Urothelium cell line (cell line): ENCODE measurements around the gene OR10J1.
"Not testable (repeated sequence)": the region's sequence is repeated elsewhere in the genome, so short reads cannot be mapped to it uniquely, and the experiment has no call there.

ENCODE experiments used
- DNase-seq: peaks from one replicate; pipeline ENCODE4 v3.0.0; 2011; ENCODE audit warnings: low spot score, mixed read lengths
- FAIRE-seq: peaks from 2 replicates; lab custom pipeline; 2011; peaks lifted over from hg19 to GRCh38; lab: Jason Lieb, UNC

OR10J1 gene, protein sequence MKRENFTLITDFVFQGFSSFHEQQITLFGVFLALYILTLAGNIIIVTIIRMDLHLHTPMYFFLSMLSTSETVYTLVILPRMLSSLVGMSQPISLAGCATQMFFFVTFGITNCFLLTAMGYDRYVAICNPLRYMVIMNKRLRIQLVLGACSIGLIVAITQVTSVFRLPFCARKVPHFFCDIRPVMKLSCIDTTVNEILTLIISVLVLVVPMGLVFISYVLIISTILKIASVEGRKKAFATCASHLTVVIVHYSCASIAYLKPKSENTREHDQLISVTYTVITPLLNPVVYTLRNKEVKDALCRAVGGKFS

DNA sequence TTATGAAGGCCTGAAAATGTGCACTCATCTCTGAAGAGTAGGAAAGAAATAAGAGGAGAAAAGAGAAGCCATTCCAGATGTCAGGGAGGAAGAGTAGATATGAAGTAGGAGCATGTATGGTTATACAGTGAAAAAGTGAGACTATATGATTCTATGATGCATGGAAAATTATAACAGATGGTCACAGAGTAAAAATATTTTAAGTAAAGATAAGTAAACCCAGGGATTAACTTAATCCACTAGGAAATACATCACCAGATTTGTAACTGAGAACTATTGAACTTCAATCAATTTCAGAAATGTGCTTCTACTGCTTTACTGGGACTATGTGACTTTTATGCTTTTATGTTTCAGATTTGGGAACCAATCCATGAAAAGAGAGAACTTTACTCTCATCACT lies at the start of gene OR10J1:
Gene OR10J1, plus strand, starts transcription at position 301 of the 400 bp plus-strand sequence. Its CDS starts 70 bp downstream, at position 371.
- FAIRE-seq (no peak), DNase-seq (no peak)

DNA sequence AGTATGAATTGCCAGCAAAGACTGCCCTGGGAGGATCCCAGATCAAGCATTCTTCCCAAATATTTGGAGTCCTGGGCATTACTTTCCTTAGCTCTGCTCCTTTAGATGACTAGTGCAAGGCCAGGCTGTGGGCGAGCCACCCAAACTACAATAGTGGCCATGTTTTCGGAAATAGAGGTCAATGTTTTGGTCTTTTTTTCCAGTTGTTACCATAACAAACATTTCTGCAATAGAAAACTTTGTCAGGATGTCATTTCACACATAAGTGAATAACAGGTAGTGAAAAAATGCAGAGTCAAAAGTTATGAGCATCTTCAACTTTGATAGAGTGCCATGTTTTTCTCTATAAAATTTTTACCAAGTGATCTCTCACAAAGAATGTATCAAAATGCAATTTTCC lies 32.7 kb upstream of the OR10J1 start:
- no peak for FAIRE-seq
- DNase-seq, result no peak

DNA sequence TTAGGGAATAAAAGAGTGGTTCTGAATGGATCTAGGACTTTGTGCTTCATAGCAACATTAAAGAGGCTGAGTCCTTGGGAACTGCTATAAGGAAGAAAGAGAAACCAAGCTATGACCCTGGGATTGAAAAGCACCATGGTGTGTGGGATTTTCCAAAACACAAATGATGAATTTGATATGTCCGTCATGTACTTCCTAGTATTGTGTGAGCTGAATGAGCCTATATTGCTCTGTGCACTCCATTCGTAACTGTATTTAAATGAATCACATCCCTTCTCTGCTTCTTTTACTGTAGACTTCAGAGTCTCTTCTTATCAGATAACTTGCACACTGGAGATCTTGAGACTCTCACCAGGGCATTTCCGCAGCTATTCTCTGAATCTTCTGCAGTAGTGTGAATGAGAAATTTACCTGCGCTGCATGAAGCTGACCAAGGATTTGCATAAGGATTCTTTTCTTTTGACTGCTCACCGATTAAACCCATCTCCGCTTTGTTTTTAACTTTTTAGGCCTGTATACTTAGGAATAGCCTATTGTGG lies 30.6 kb upstream of the OR10J1 start:
- FAIRE-seq, result no peak
- no peak for DNase-seq

DNA sequence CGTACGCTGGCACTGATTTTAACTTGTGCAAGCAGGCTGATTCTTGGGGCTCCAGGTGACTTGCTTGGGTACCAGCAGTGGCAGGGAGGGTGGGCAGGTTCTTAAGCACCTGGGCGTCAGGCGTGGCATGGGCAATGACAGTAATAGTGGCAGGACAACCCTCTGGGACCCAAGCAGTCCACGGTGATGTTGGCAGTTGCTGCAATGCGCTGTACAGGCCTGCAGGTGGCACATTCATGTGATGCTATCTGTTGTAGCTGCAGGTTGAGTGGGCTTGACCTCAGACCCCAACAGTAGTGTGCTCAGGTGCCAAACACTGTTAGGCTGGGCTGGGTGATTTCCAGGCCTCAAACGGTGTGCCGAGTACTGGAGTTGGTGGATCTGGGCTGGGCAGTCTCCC lies 17.7 kb upstream of the OR10J1 start:
- DNase-seq (no peak), FAIRE-seq (peak; percentile 5)

DNA sequence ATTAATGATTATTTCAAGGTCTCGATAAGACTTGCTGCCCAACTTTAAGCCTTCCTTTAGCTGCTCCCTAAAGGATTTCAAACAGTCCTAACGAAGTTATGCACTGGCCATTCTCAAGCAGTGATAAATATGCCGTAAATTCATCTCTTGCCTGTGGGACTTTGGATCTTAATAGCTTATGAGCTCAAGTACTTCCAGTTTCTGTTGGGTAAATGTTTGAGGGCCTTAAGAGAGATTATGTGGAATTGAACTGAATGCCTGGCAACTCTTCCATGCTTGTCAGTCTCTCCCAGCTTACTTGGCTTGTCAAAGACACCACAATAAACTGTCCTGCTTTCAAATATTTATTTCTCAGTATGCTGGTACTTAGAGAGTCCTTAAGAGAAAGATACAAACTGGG lies 11.0 kb upstream of the OR10J1 start:
- peak; percentile 46 for FAIRE-seq
- DNase-seq, result no peak

DNA sequence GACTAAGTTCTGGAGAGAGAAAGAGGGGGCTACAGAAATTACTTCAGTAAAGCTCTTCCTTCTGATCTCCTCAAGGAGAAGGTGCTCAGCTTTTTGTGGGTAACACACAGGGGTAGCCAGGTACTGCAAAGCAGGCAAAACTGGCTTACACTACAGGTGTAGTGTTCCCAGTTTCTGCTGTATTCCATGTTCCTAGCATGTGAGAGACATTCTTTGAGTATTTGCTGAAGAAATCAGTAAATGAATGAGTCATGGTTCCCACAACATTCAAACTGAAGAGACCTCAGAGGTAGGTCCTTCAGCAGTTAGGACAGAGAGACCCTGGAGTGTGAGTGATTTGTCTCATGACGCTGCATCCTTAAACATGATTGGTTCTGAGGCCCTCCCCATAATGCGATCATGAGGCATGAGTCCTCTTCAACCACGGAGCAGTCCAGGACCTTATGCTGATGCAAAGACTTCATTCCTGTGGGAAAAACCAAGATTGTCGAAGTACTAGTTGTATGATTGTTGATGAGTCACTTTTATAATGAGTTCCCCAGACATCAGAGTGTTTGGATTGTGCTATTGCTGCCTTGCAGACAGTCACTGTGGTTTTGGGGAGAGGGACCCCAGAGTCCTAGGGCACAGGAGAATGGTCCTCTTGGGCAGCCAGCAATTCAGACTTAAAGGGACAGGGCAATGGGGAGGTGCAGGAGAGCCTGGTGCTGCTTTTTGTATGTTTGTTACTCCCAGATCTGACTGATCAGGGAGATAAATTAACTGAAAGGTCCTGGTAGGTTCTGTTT lies 10.3 kb upstream of the OR10J1 start:
- DNase-seq (peak; percentile 64), FAIRE-seq (no peak)

DNA sequence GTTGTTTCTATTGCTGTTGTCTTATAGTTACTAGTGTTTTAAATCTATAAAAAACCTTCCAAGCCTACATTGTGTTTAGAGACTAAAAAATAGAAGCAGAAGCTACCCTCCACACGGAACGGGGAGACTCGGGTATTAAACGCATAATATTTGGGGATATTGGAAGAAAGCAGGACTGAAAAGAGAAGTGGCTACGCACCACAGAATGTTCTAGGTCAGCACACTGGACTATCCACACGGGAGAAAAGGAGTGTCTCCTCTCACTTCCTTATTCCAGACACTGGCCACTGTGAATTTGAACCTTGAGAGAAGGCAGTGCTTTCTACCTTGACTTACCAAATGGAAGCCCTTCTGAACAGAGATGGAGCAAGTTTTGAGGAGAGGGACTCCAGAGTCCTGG lies 8.5 kb upstream of the OR10J1 start:
- FAIRE-seq (no peak), DNase-seq (no peak)

DNA sequence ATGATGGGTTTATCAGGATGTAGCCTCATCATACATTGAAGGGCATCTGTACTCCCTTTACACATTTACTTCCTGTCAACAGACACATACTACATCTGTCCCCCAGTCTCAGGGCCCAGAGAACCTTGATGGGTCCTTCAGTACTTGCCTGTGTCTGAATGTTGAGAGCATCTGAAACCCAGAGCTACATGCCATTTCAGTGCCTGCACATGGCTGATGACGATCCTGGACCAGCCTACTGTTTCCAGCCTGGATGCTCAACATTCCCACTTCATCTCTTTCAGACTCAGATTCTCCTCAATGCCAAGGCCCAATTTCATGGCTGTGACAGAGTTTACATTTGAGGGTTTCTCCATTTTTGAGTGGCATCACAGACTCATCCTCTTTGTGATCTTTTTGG lies 7.6 kb upstream of the OR10J1 start, which contains the start of gene OR10J4:
Gene OR10J4, plus strand, starts transcription at position 301 of the 400 bp plus-strand sequence.
- no peak for FAIRE-seq

DNA sequence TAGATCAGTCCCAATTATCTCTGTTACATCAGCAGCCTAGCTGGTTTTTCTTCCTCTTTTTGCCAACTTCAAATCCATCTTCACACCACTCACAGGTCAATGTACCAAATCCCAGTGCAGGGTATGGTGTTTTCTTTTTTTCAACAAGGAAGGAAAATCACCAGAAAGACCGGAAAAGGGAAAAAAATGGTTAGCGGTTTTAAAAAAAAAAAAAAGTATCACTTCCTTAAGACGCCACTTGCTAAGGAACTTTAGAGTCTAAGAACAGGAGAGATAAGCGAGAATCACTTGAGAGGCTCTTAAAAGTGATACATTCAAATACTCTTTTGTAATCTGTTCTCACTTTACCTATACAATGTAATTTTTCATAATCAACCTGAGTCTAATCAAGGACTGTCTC lies 3.1 kb upstream of the OR10J1 start:
- FAIRE-seq, result no peak

More for the DNA sequence above, 7.6 kb upstream of the OR10J1 start, which contains the start of gene OR10J4:
- no peak for DNase-seq

DNA sequence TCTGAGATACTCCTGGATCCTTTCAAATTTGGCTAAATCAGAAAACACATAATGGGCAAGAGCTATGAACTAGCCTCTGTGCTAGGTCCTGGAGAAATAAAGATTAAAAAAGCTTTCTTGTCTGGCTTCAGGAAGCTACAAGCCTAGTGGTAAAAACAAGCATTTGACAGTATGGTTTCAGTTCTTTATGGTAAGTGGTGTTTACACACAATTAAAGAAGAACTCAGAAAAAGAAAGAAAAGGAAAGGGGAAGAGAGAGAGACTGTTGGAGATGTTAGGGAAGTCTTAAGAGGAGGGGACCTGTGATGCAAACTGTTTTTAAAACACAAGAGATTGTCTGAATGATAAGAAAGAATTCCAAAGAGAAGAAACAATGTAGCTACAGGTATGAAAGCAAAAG lies 1.8 kb downstream of the OR10J1 start:
- FAIRE-seq, result no peak
- DNase-seq, result no peak

More for the DNA sequence above, 3.1 kb upstream of the OR10J1 start:
- DNase-seq, result no peak

DNA sequence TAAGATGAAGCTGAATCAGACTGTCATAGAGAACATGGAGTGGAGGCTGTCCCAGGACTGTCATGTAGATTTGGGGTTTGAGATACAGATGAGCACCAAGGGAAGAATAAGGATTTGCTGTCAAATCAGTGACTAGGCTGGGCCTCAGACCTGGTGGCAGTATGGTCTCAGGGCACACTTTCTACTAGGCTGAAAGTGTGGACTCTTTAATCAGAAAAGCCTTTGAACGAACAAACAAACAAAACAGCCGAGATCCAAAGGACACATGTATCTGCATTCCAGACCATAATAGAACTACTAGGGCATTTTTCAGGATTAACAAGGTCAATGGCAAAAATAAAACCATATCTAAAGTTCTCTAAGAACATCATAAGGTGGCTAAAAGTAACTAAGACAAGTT lies 2.9 kb downstream of the OR10J1 start:
- FAIRE-seq (no peak), DNase-seq (no peak)

DNA sequence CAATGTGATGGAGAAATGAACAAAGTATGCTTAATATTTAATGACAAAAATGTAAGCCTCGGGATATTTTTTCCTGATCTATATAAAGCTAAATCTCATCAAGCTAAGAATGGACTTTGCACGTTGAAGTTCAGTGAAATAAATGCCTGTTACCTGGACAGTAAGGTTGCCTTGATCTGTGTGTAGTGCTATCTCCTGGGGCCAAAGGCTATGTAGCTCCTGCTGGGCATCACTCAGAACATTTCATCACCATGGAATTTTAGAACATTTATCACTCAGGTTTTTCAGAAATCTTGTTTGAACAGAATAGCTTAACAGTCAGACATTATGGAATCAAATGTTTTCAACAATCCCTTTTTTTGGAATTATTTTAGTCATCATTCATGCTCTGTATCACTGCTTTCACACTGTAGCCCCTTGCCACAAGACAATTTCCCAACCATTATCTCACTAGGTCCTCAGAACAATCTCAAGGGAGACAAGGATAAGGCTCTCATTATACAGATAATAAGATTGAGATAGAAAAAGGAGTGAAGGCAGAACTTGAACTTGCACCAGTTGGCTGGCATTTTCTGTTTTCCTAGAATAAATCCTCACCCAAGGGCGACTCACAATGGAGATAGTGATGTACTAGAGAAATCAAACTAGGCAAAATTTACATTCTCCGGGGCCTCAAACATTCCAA lies 3.7 kb downstream of the OR10J1 start:
- no peak for FAIRE-seq
- DNase-seq, result no peak

DNA sequence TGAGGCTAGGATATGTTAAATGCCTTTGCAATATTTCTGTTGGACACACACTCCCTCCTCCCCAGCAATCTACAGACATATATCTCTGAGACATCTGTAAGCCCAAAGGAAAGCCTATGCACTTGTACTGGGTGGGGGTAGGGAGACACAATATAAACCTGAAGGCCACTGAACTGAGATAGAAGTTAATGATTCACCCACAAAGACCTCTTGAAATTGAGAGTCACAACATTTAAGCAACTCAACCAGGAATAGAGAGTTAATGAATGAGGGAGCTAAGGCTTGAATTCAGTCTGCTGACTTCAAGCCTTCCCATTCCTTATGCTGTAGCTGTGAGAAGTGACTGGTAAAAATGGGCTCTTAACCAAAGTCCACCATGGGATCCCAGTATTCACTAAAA lies 5.0 kb downstream of the OR10J1 start:
- DNase-seq (no peak), FAIRE-seq (no peak)

DNA sequence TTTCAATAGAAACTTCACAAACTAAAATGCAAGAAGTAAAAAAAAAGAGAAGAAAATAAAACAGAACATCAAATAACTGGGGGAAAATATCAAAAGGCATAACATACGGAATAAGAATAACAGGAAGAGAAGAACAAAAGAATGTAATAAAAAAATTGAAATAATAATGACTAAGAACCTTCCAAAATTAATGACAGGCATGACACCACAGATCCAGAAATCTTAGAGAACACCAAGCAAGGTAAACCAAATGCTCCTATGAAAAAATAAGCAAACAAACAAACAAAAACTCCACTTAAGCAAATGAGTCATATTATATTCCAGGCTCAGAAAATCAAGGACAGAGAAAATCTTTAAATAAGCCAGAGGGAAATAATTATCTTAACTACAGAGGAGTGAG lies 8.7 kb downstream of the OR10J1 start:
- FAIRE-seq (no peak), DNase-seq (no peak)

DNA sequence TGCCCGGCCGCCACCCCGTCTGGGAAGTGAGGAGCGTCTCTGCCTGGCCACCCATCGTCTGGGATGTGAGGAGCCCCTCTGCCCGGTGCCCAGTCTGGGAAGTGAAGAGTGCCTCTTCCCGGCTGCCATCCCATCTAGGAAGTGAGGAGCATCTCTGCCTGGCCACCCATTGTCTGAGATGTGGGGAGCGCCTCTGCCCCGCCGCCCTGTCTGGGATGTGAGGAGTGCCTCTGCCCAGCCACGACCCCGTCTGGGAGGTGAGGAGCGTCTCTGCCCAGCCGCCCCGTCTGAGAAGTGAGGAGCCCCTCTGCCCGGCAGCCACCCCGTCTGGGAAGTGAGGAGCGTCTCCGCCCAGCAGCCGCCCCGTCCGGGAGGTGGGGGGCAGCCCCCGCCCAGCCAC lies 10.1 kb downstream of the OR10J1 start:
- FAIRE-seq, DNase-seq: not testable (repeated sequence)

DNA sequence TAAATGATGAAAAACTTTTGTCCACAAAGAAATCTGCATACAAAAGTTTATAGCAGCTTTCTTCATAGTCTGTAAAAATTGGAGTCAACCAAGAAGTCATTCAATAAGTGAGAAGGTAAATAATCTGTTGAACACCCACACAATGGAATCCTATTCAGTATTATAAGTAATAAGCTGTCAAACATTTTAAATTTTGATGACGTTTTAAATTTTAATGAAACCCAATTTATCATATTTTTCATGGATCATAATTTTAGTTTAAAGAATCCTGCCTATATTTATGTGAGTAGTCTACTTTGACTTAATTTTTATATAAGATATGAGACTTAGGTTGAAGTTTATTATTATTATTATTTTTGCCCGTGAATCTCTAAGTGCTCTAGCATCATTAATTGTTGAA lies 20.0 kb downstream of the OR10J1 start:
- no peak for DNase-seq
- FAIRE-seq, result no peak

DNA sequence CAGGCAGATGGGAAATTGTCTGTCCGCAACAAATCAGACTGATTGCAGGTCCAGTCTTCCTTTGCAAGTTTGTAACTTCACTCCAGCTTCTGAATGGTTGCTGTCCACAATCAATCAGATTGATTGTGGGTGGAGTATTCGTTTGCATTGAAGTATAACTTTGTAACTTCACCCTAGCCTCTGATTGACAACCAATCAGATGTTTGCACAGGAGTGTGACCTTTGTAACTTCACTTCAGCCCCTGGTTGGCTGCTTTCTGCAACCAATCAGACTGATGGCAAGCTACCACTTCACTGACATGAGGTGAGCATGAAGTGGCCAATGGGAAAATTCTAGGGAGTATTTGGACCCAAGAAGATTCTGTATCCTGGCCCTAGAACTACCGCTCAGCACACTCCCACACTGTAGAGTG lies 25.7 kb downstream of the OR10J1 start:
- DNase-seq, result no peak
- FAIRE-seq, result no peak

DNA sequence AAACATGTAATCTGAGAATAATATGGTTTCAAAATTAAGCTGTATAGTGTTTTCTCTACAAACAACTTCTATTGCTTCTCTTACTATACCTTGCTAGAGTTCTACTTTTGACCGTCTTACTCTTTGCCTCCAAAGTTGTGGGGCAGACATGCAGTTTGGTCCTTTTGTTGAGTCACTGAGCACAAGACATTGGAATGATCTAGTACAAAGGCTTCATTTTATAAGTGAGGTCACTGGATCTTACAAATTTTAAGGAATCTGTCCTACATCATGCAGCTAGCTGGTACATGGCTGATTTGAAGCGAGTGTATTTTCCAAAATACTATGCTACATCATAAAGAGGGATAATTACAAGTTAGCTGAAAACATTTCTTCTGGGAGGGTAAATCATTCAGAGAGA lies 28.8 kb downstream of the OR10J1 start:
- FAIRE-seq, result no peak
- DNase-seq, result no peak

DNA sequence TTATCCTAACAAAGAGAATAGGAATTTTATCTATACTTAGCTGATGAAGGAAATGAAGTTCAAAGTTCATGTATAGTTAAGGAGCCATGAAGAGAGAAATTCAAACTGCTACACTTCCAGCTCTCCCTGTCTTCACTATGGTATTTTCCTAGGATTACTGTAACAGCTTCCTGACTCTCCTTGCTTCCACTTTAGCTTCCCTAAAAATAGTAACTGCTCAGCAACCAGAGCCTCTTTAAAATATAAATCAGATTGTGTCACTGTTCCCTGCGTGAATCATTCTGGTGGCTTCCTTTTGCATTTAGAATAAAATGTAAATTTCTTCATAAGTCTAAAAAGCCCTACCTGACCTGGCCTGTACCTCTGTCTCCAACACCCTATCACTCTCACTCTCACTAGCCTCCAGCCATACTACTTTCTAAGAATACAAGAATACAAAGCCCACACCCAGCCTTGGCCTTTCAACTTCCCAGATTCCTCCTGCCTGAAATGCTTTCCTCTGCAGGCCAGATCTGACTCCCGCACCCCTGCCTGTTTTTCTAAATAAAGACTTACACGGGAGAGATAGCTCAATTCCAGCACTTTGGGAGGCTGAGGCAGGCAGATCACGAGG lies 30.5 kb downstream of the OR10J1 start:
- FAIRE-seq (no peak), DNase-seq (no peak)

DNA sequence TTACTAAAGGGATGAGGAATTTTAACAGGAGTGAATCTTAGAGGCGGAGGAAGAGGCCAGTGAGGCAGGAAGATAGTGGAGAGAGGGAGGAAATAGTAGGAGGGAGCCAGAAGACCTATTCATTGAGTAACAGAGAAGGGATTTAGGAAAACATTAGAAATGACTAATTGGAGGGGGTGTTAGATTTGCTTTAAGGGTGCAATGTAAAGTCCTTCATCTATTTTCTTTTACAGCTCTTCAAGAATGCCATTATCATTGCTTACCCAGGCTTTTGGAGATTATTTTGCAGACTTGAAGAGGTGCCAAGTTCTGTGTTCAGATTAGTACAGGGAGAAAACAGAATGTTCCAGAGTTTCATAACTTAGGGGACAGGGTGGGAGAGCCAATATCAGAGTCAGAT lies 33.8 kb downstream of the OR10J1 start:
- FAIRE-seq (no peak), DNase-seq (no peak)

DNA sequence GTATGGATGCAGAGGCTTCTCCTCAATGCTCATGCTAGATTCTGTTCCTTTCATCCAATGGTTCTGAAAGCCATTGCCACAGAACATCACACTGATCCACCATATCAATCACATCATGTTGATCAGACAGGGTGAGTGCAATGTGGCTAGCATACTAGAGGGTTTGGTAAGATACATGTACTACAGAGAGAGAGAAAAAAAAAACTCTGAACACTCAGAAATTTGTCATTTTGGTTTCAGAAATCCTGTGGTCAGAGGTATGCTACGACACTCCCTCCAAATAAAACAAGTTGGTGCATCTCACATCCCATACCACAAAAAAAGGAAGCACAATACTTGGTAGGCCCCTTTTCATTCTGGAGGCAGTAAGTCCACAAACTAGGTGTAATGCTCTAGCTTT lies 35.4 kb downstream of the OR10J1 start:
- no peak for FAIRE-seq
- DNase-seq, result no peak
